Activated CD4-positive, CD25-positive, alpha-beta regulatory T cell treated with anti-CD3 and anti-CD28 coated beads, Interleukin-2, amount 50 U/mL, for 72 hours (primary cell): ENCODE measurements around the gene IMMP1L.
"Not testable (repeated sequence)": the region's sequence is repeated elsewhere in the genome, so short reads cannot be mapped to it uniquely, and the experiment has no call there.

Source experiments
- DNase-seq: peaks from one replicate; pipeline ENCODE4 v3.0.0; 2021

Gene IMMP1L

GRCh38 chr11:31509429-31510345 lies at the start of gene IMMP1L, which contains the start of gene ELP4:
Gene IMMP1L, minus strand, starts transcription at chr11:31509622. Its CDS starts 46,346 bp downstream, at chr11:31463276.
Gene ELP4, plus strand, starts transcription at chr11:31509767. Its CDS starts 18 bp downstream, at chr11:31509785.
- peak; percentile 90 for DNase-seq

- DNase-seq: no peak
Measured at GRCh38 chr11:31558001-31558400, 48.6 kb upstream of the IMMP1L start.

GRCh38 chr11:31555938-31556337 lies 46.5 kb upstream of the IMMP1L start:
- DNase-seq: no peak

- DNase-seq: no peak
Measured at GRCh38 chr11:31542862-31543261, 33.4 kb upstream of the IMMP1L start.

- DNase-seq: no peak
Measured at GRCh38 chr11:31535479-31535878, 26.1 kb upstream of the IMMP1L start.

- no peak for DNase-seq
Measured at GRCh38 chr11:31531293-31531692, 21.9 kb upstream of the IMMP1L start.

GRCh38 chr11:31529701-31530100 lies 20.3 kb upstream of the IMMP1L start:
- DNase-seq: no peak

- DNase-seq: no peak
Measured at GRCh38 chr11:31529189-31529588, 19.8 kb upstream of the IMMP1L start.

- no peak for DNase-seq
Measured at GRCh38 chr11:31521497-31522150, 12.2 kb upstream of the IMMP1L start.

- DNase-seq: no peak
Measured at GRCh38 chr11:31512117-31512516, 2.7 kb upstream of the IMMP1L start.

- DNase-seq: no peak
Measured at GRCh38 chr11:31509051-31509428, 382 bp downstream of the IMMP1L start.

- no peak for DNase-seq
Measured at GRCh38 chr11:31500560-31500959, 8.9 kb downstream of the IMMP1L start.

GRCh38 chr11:31499576-31500178 lies 9.7 kb downstream of the IMMP1L start:
- DNase-seq: no peak

GRCh38 chr11:31493762-31494161 lies 15.7 kb downstream of the IMMP1L start:
- DNase-seq: not testable (repeated sequence)

GRCh38 chr11:31493235-31493634 lies 16.2 kb downstream of the IMMP1L start:
- no peak for DNase-seq

GRCh38 chr11:31492320-31492913 lies 17.0 kb downstream of the IMMP1L start:
- no peak for DNase-seq

- no peak for DNase-seq
Measured at GRCh38 chr11:31487848-31488247, 21.6 kb downstream of the IMMP1L start.

GRCh38 chr11:31484497-31484896 lies 24.9 kb downstream of the IMMP1L start:
- DNase-seq: no peak

- DNase-seq: no peak
Measured at GRCh38 chr11:31480930-31481329, 28.5 kb downstream of the IMMP1L start.

GRCh38 chr11:31479066-31479465 lies 30.4 kb downstream of the IMMP1L start:
- DNase-seq: no peak

GRCh38 chr11:31478223-31478590 lies 31.2 kb downstream of the IMMP1L start:
- no peak for DNase-seq

- DNase-seq: no peak
Measured at GRCh38 chr11:31477528-31478222, 31.7 kb downstream of the IMMP1L start.

- no peak for DNase-seq
Measured at GRCh38 chr11:31474083-31474482, 35.3 kb downstream of the IMMP1L start.
